ENCODE results near the gene FCHSD2. TPM values are rescaled to one million over a fixed set of nuclear protein-coding genes. Genes with fewer than 3 reads are reported as not detected.

FCHSD2 gene
- total and polyA plus RNA-seq, 2 of the 8 experiments (the other 6 are each of a cell fraction or from before 2014, with no cell fraction given) = 4.1 to 7.8 TPM

DNA sequence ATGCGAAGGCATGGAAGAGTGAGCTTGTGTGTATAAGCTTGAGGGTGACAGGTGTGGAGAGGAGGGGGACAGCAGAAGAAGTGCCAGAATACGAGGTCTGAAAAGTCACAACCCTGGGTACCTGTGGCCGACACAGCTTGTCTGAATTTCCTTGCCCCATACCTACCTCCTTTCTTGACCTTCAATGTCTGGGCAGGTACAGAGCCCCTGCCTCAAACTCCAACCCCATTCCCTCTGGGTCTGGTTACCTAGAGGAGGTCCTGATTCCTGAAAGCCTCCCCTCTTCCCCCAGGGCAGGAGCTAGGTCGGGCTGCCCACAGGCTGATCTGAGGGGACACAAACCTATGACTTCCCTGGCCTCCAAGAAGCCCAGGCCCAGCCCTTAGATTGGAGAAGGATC, 36.6 kb upstream of the FCHSD2 start:
- H2AFZ ChIP-seq (ENCODE audit: low read length) = no peak overlapping the region
- H2BK20ac ChIP-seq (ENCODE audit: low read length) = no peak overlapping the region
- H3K14ac ChIP-seq (ENCODE audit: insufficient read length) = no peak overlapping the region
- H3K9me3 ChIP-seq (ENCODE audit: insufficient read depth in 2 of 2, low read depth in 1 of 2, low read length in 1 of 2) = no peaks in the 10 kb centered on the region
- no peak overlapping the region for H3K56ac ChIP-seq (replicated peaks; ENCODE audit: insufficient read length, low read depth, low read length)
- no peak overlapping the region for H3K4ac ChIP-seq (replicated peaks; ENCODE audit: insufficient read length, low read depth, low read length)
- WGBS, 2 experiments (ENCODE audit: extremely low coverage in 1 of 2, insufficient coverage in 1 of 2, insufficient read length in 1 of 2, insufficient replicate concordance in 2 of 2, low coverage in 1 of 2, low lambda C conversion rate in 2 of 2, missing lambda C conversion rate in 1 of 2) = 90% methylated on average over 4 of the region's 4 CpGs; no CpG with 5 or more reads in 1 of the 2 experiments
- H2AK5ac ChIP-seq (ENCODE audit: low read depth, low read length) = no peak overlapping the region
- CTCF ChIA-PET (ENCODE audit: partially characterized antibody) = interaction anchor here (0.6 to 9.4 kb wide), 45 partner anchors 10 to 578 kb away, joined by 3 to 258 read pairs (median 5); partner anchors contain the start of gene FCHSD2
- no peaks in the 10 kb centered on the region for H3K4me1 ChIP-seq (replicated peaks in 1 of 4; ENCODE audit: control insufficient read depth in 3 of 4, insufficient read depth in 4 of 4, low read length in 3 of 4)
- H3K9ac ChIP-seq (replicated peaks in 1 of 4; ENCODE audit: extremely low read depth in 1 of 4, low read depth in 3 of 4, low read length in 3 of 4) = no peak overlapping the region
- H4K91ac ChIP-seq (replicated peaks; ENCODE audit: insufficient read length, low read length) = no peak overlapping the region
- H4K5ac ChIP-seq (ENCODE audit: insufficient read length, low read depth, low read length) = no peak overlapping the region
- no peak overlapping the region for H4K8ac ChIP-seq (ENCODE audit: extremely low read depth, insufficient read depth, low read length)
- TF ChIP-seq POLR2AphosphoS5 (IDR thresholded peaks at IDR 0.05; ENCODE audit: low read depth, low read length) (no peak), HDAC6 (IDR thresholded peaks at IDR 0.05; ENCODE audit: low read depth, low read length) (no peak), BRCA1 (IDR thresholded peaks at IDR 0.05; ENCODE audit: low read depth, low read length) (no peak), POU5F1 (IDR thresholded peaks at IDR 0.05; ENCODE audit: low read depth, low read length) (no peak), SIN3A (conservative IDR thresholded peaks at IDR 0.05 in 1 of 2, IDR thresholded peaks at IDR 0.05 in 1 of 2; ENCODE audit: low read depth in 1 of 2, low read length in 2 of 2) (no peak), POLR2A (IDR thresholded peaks at IDR 0.05; ENCODE audit: control extremely low read depth in 1 of 2, low read depth in 2 of 2, low read length in 2 of 2) (no peak), HDAC2 (IDR thresholded peaks at IDR 0.05; ENCODE audit: borderline replicate concordance in 1 of 2, low read depth in 2 of 2, low read length in 2 of 2) (no peak), JUND (IDR thresholded peaks at IDR 0.05; ENCODE audit: low read length) (no peak), RFX5 (IDR thresholded peaks at IDR 0.05; ENCODE audit: borderline replicate concordance, low read depth, low read length) (no peak), RAD21 (IDR thresholded peaks at IDR 0.05 in 1 of 2, conservative IDR thresholded peaks at IDR 0.05 in 1 of 2; ENCODE audit: low read depth in 2 of 2, low read length in 2 of 2) (no peak), SP1 (IDR thresholded peaks at IDR 0.05; ENCODE audit: low read depth, low read length) (no peak), TBP (IDR thresholded peaks at IDR 0.05; ENCODE audit: low read depth, low read length) (no peak), JUN (IDR thresholded peaks at IDR 0.05; ENCODE audit: low read depth, low read length) (no peak), TAF1 (IDR thresholded peaks at IDR 0.05; ENCODE audit: low read depth, low read length) (no peak)
- TF ChIP-seq, protein P1, sequence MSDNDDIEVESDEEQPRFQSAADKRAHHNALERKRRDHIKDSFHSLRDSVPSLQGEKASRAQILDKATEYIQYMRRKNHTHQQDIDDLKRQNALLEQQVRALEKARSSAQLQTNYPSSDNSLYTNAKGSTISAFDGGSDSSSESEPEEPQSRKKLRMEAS (IDR thresholded peaks at IDR 0.05) = no peak
- H3K23me2 ChIP-seq (ENCODE audit: low read depth, low read length) = no peaks in the 10 kb centered on the region
- H3K4me3 ChIP-seq (ENCODE audit: extremely low read depth in 1 of 4, insufficient read depth in 2 of 4, low read depth in 3 of 4, low read length in 4 of 4) = no peak overlapping the region
- H3K27ac ChIP-seq (ENCODE audit: low read depth, low read length) = no peak overlapping the region
- DNase-seq (ENCODE audit: low read depth in 1 of 2, low spot score in 2 of 2) (no peak), FAIRE-seq (no peak)
- H3K18ac ChIP-seq (ENCODE audit: extremely low read depth, low read length) = no peak overlapping the region
- 0 out of 2 replicates have a peak overlapping the region, but pooled peaks have one; percentile 31 for H2BK15ac ChIP-seq (ENCODE audit: low read length)
- H3K36me3 ChIP-seq (ENCODE audit: control insufficient read depth in 2 of 4, insufficient read depth in 4 of 4, low read length in 3 of 4) = no peaks in the 10 kb centered on the region
- no peak overlapping the region for H2BK5ac ChIP-seq (ENCODE audit: low read depth, low read length)
- no peaks in the 10 kb centered on the region for H4K20me1 ChIP-seq (replicated peaks in 1 of 2; ENCODE audit: control insufficient read depth in 1 of 2, insufficient read depth in 2 of 2, low read length in 2 of 2)
- H3K27me3 ChIP-seq (replicated peaks in 1 of 4; ENCODE audit: control insufficient read depth in 3 of 4, extremely low read depth in 1 of 4, insufficient read depth in 3 of 4, low read length in 3 of 4) = no peaks in the 10 kb centered on the region
- H3K79me2 ChIP-seq (ENCODE audit: control insufficient read depth in 1 of 2, insufficient read depth in 2 of 2, low read length in 2 of 2) = no peaks in the 10 kb centered on the region
- H2BK120ac ChIP-seq (replicated peaks; ENCODE audit: low read depth, low read length) = no peak overlapping the region
- no peak overlapping the region for H3K23ac ChIP-seq (ENCODE audit: insufficient read length)
- POLR2A ChIA-PET (ENCODE audit: partially characterized antibody) = interaction anchor here (0.6 kb wide), 1 partner anchor 256 kb away, joined by 3 read pairs; no protein-coding TSS in a partner anchor
- no peak overlapping the region for H3K4me2 ChIP-seq (ENCODE audit: insufficient read depth in 1 of 2, low read depth in 2 of 2, low read length in 2 of 2)
- H2BK12ac ChIP-seq (ENCODE audit: low read depth, low read length) = no peak overlapping the region
- H3K79me1 ChIP-seq (ENCODE audit: low read depth, low read length) = no peaks in the 10 kb centered on the region
